Activated CD4-positive, alpha-beta memory T cell treated with anti-CD3 and anti-CD28 coated beads, Interleukin-2, amount 10 ng/mL, durations not matched to agents 7 days and 5 days (primary cell): ENCODE measurements around the gene SLC35G4. TPM values are rescaled to one million over a fixed set of nuclear protein-coding genes. Genes with fewer than 3 reads are reported as not detected.
"Not testable (repeated sequence)": the region's sequence is repeated elsewhere in the genome, so short reads cannot be mapped to it uniquely, and the experiment has no call there.

Experiments
- CTCF ChIA-PET: fragments of 350-600 bp; sonication (Branson Sonifier 250); formaldehyde crosslinking; loops from one replicate; lab custom pipeline; 2021; ENCODE audit warnings: antibody characterized with exemption, inconsistent platforms; lab: Charles Lee
- POLR2A ChIA-PET: fragments of 350-600 bp; sonication (Branson Sonifier 250); formaldehyde crosslinking; loops from one replicate; lab custom pipeline; 2021; ENCODE audit warnings: antibody characterized with exemption; lab: Charles Lee
- DNase-seq: peaks from one replicate; pipeline ENCODE4 v3.0.0-alpha.2; 2020
- H3K27ac Mint-ChIP-seq: one replicate; pipeline ENCODE4 v1.8.0; 2021; ENCODE audit warnings: mild to moderate bottlenecking, mixed read lengths
- H3K27me3 Mint-ChIP-seq: one replicate; pipeline ENCODE4 v1.8.0; 2021; ENCODE audit warnings: mixed read lengths
- H3K36me3 Mint-ChIP-seq: one replicate; pipeline ENCODE4 v1.8.0; 2021; ENCODE audit warnings: low read depth, mixed read lengths
- H3K4me1 Mint-ChIP-seq: one replicate; pipeline ENCODE4 v1.8.0; 2021; ENCODE audit warnings: mixed read lengths
- H3K4me3 Mint-ChIP-seq: one replicate; pipeline ENCODE4 v1.8.0; 2021; ENCODE audit warnings: mild to moderate bottlenecking, mixed read lengths
- H3K9me3 Mint-ChIP-seq: one replicate; pipeline ENCODE4 v1.8.0; 2021; ENCODE audit warnings: mixed read lengths
- total RNA-seq, 2 experiments: library from RNA; stranded (reverse); gene quantifications; one replicate each; pipeline ENCODE4 v1.2.3, GENCODE V29; 2021

The SLC35G4 gene
- total RNA-seq, 2 experiments from 2014 or later = not detected

- Mint-ChIP-seq H3K36me3 (no peaks in the 10 kb centered on the region), H3K27ac (no peak overlapping the region), H3K9me3 (no peaks in the 10 kb centered on the region), H3K27me3 (peaks cover 21% of the 10 kb centered on the region), H3K4me1 (peaks cover 17% of the 10 kb centered on the region), H3K4me3 (no peak overlapping the region)
- ChIA-PET POLR2A (no interaction called here), CTCF (no interaction called here)
- DNase-seq = no peak
Observed at GRCh38 chr18:11585596-11585995, 23.8 kb upstream of the SLC35G4 start.

- CTCF ChIA-PET = no interaction called here
- Mint-ChIP-seq H3K27ac (no peak overlapping the region), H3K36me3 (no peaks in the 10 kb centered on the region), H3K4me1 (peaks cover 17% of the 10 kb centered on the region), H3K27me3 (peaks cover 29% of the 10 kb centered on the region), H3K9me3 (no peaks in the 10 kb centered on the region), H3K4me3 (no peak overlapping the region)
- POLR2A ChIA-PET = no interaction called here
- DNase-seq = no peak
Observed at GRCh38 chr18:11586896-11587295, 22.5 kb upstream of the SLC35G4 start.

GRCh38 chr18:11587432-11587831, 22.0 kb upstream of the SLC35G4 start:
- Mint-ChIP-seq H3K27ac (no peak overlapping the region), H3K27me3 (peaks cover 30% of the 10 kb centered on the region), H3K4me3 (no peak overlapping the region), H3K9me3 (no peaks in the 10 kb centered on the region), H3K4me1 (peaks cover 17% of the 10 kb centered on the region), H3K36me3 (no peaks in the 10 kb centered on the region)
- POLR2A ChIA-PET = no interaction called here
- CTCF ChIA-PET = no interaction called here
- no peak for DNase-seq

GRCh38 chr18:11587846-11588245, 21.6 kb upstream of the SLC35G4 start:
- no peak overlapping the region for H3K27ac Mint-ChIP-seq
- ChIA-PET CTCF (no interaction called here), POLR2A (no interaction called here)
- H3K4me1 Mint-ChIP-seq = peaks cover 17% of the 10 kb centered on the region
- no peak for DNase-seq
- H3K4me3 Mint-ChIP-seq = no peak overlapping the region
- peaks cover 30% of the 10 kb centered on the region for H3K27me3 Mint-ChIP-seq
- no peaks in the 10 kb centered on the region for H3K9me3 Mint-ChIP-seq
- H3K36me3 Mint-ChIP-seq = no peaks in the 10 kb centered on the region

GRCh38 chr18:11591957-11592356, 17.4 kb upstream of the SLC35G4 start:
- no peaks in the 10 kb centered on the region for H3K9me3 Mint-ChIP-seq
- H3K27ac Mint-ChIP-seq = no peak overlapping the region
- H3K4me1 Mint-ChIP-seq = peaks cover 15% of the 10 kb centered on the region
- H3K27me3 Mint-ChIP-seq = peaks cover 30% of the 10 kb centered on the region
- no peak for DNase-seq
- no peak overlapping the region for H3K4me3 Mint-ChIP-seq
- ChIA-PET CTCF (no interaction called here), POLR2A (no interaction called here)
- no peaks in the 10 kb centered on the region for H3K36me3 Mint-ChIP-seq

GRCh38 chr18:11600321-11600720, 9.1 kb upstream of the SLC35G4 start:
- DNase-seq = no peak
- Mint-ChIP-seq H3K27me3 (peaks cover 9% of the 10 kb centered on the region), H3K36me3 (no peaks in the 10 kb centered on the region), H3K4me3 (no peak overlapping the region), H3K9me3 (no peaks in the 10 kb centered on the region), H3K4me1 (no peaks in the 10 kb centered on the region), H3K27ac (no peak overlapping the region)
- ChIA-PET CTCF (no interaction called here), POLR2A (no interaction called here)

GRCh38 chr18:11607906-11608305, 1.5 kb upstream of the SLC35G4 start:
- H3K27me3 Mint-ChIP-seq = peaks cover 8% of the 10 kb centered on the region
- CTCF ChIA-PET = no interaction called here
- no peaks in the 10 kb centered on the region for H3K9me3 Mint-ChIP-seq

GRCh38 chr18:11608618-11609017, 778 bp upstream of the SLC35G4 start:
- POLR2A ChIA-PET, H3K4me1 Mint-ChIP-seq, H3K4me3 Mint-ChIP-seq, H3K36me3 Mint-ChIP-seq, H3K27ac Mint-ChIP-seq, CTCF ChIA-PET, H3K27me3 Mint-ChIP-seq, DNase-seq, H3K9me3 Mint-ChIP-seq: not testable (repeated sequence)

More at GRCh38 chr18:11607906-11608305, 1.5 kb upstream of the SLC35G4 start:
- Mint-ChIP-seq H3K36me3 (no peaks in the 10 kb centered on the region), H3K4me1 (no peaks in the 10 kb centered on the region), H3K4me3 (no peak overlapping the region), H3K27ac (no peak overlapping the region)
- POLR2A ChIA-PET = no interaction called here
- DNase-seq = no peak

- H3K27ac Mint-ChIP-seq, H3K9me3 Mint-ChIP-seq, H3K4me3 Mint-ChIP-seq, CTCF ChIA-PET, DNase-seq, POLR2A ChIA-PET, H3K27me3 Mint-ChIP-seq, H3K36me3 Mint-ChIP-seq, H3K4me1 Mint-ChIP-seq: not testable (repeated sequence)
Observed at GRCh38 chr18:11613073-11613472, 3.7 kb downstream of the SLC35G4 start.

- H3K4me1 Mint-ChIP-seq, POLR2A ChIA-PET, H3K4me3 Mint-ChIP-seq, H3K9me3 Mint-ChIP-seq, H3K36me3 Mint-ChIP-seq, H3K27me3 Mint-ChIP-seq, DNase-seq, H3K27ac Mint-ChIP-seq, CTCF ChIA-PET: not testable (repeated sequence)
Observed at GRCh38 chr18:11613611-11614010, 4.2 kb downstream of the SLC35G4 start.

- H3K9me3 Mint-ChIP-seq, DNase-seq, H3K4me1 Mint-ChIP-seq, H3K27ac Mint-ChIP-seq, H3K27me3 Mint-ChIP-seq, H3K36me3 Mint-ChIP-seq, H3K4me3 Mint-ChIP-seq, POLR2A ChIA-PET, CTCF ChIA-PET: not testable (repeated sequence)
Observed at GRCh38 chr18:11614042-11614441, 4.6 kb downstream of the SLC35G4 start.

- H3K4me1 Mint-ChIP-seq, H3K36me3 Mint-ChIP-seq, POLR2A ChIA-PET, H3K4me3 Mint-ChIP-seq, DNase-seq, H3K27ac Mint-ChIP-seq, CTCF ChIA-PET, H3K9me3 Mint-ChIP-seq, H3K27me3 Mint-ChIP-seq: not testable (repeated sequence)
Observed at GRCh38 chr18:11614981-11615380, 5.6 kb downstream of the SLC35G4 start.

- DNase-seq, POLR2A ChIA-PET, CTCF ChIA-PET, H3K36me3 Mint-ChIP-seq, H3K4me1 Mint-ChIP-seq, H3K27me3 Mint-ChIP-seq, H3K27ac Mint-ChIP-seq, H3K4me3 Mint-ChIP-seq, H3K9me3 Mint-ChIP-seq: not testable (repeated sequence)
Observed at GRCh38 chr18:11647310-11647709, 37.9 kb downstream of the SLC35G4 start.

GRCh38 chr18:11647804-11648203, 38.4 kb downstream of the SLC35G4 start:
- H3K9me3 Mint-ChIP-seq, POLR2A ChIA-PET, H3K4me3 Mint-ChIP-seq, H3K4me1 Mint-ChIP-seq, H3K27ac Mint-ChIP-seq, H3K36me3 Mint-ChIP-seq, CTCF ChIA-PET, DNase-seq, H3K27me3 Mint-ChIP-seq: not testable (repeated sequence)

- Mint-ChIP-seq H3K9me3 (no peaks in the 10 kb centered on the region), H3K4me1 (no peaks in the 10 kb centered on the region), H3K36me3 (no peaks in the 10 kb centered on the region), H3K4me3 (no peak overlapping the region), H3K27me3 (peaks cover 14% of the 10 kb centered on the region), H3K27ac (no peak overlapping the region)
- CTCF ChIA-PET = no interaction called here
- POLR2A ChIA-PET = no interaction called here
- DNase-seq = no peak
Observed at GRCh38 chr18:11649839-11650238, 40.4 kb downstream of the SLC35G4 start.
